Lower leg skin (tissue), 4 donors: Measurements from ENCODE around the gene RNF213. TPM values are rescaled to one million over a fixed set of nuclear protein-coding genes. Genes with fewer than 3 reads are reported as not detected.

Source experiments
- DNase-seq, 2 donors: peaks; one replicate each; pipeline ENCODE4 v3.0.0-alpha.2; 2019; ENCODE audit warnings: low spot score in 2 of 2
- H3K4me3 ChIP-seq: fragments of 200-600 bp; sonication (generic); 2 replicates; pipeline ENCODE4 v1.5.1; 2017; ENCODE audit warnings: mild to moderate bottlenecking, low read depth; ENCODE audit not compliant: poor library complexity, severe bottlenecking
- CTCF ChIP-seq, 3 donors: fragments of 450-650 bp; IDR thresholded peaks; one replicate each; pipeline ENCODE4 v1.5.1; 2016; ENCODE audit warnings: antibody characterized with exemption in 3 of 3, mild to moderate bottlenecking in 3 of 3, moderate library complexity in 2 of 3
- POLR2A ChIP-seq, 2 donors: fragments of 450-650 bp; IDR thresholded peaks; one replicate each; pipeline ENCODE4 v1.6.1; 2016 to 2017; ENCODE audit warnings: antibody characterized with exemption in 2 of 2, mild to moderate bottlenecking in 1 of 2, moderate library complexity in 1 of 2
- WGBS, 2 donors: methylation state at CpG; one replicate each; pipeline ENCODE4 v1.1.5; 2018; 5-methylcytosine and 5-hydroxymethylcytosine counted together
- intact Hi-C: fragments of 100-400 bp; cut with DNase I; formaldehyde crosslinking; loops from one replicate; pipeline ENCODE4 v1.15.0; 2023; ENCODE audit warnings: low total_unique reads
- total RNA-seq, 4 donors: library from RNA; depleted of rRNA; stranded (reverse); fragments of >200 nt; gene quantifications; one replicate each; pipeline ENCODE4 v1.1.0, GENCODE V29; 2016

Gene RNF213
- total RNA-seq, result 100 to 1,000 TPM in 1 of 4 donors, 10 to 100 TPM in 3; 48.4 to 103 (median 59.8) TPM

- intact Hi-C loops, result no loop called here
- peak in 1 of 2 donors; percentile 90 for DNase-seq
- 4% methylated on average over 4 of the region's 54 CpGs; no CpG with 5 or more reads in 1 of the 2 donors for WGBS, 2 donors
- peak within 1 kb of the TSS; percentile 96 for H3K4me3 ChIP-seq
- TF ChIP-seq POLR2A (IDR thresholded peaks at IDR 0.05) (peak in 1 of 2 donors; percentile 47), CTCF (IDR thresholded peaks at IDR 0.05) (no peak)
Measured at GRCh38 chr17:80260791-80261158, at the start of gene RNF213. RNF213 (plus strand) TSS chr17:80260852; CDS start chr17:80263682, 2,830 bp downstream.

DNA sequence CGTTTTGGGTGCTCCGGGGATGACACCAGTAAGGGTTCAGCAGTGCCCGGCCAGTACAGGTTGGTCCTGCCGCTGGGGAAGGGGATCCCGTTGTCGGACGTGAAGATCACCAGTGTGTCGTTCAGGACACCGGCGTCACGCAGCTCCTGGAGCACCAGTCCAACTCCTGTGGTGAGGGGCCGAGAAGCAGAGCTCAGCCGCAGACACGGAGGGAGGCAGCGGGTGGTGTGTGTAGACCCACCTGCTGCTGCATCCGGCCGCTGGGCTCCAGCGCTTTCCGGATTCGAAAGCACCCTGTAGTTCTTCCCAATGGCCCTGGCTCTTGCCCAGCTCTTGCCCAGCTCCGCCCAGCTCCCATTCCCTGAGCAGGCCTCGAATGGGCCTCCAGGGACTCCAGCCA is 48.5 kb upstream of the RNF213 start:
- TF ChIP-seq POLR2A (IDR thresholded peaks at IDR 0.05), result no peak
- no peak for TF ChIP-seq CTCF (IDR thresholded peaks at IDR 0.05)
- H3K4me3 ChIP-seq, result no peak overlapping the region
- no peak for DNase-seq
- intact Hi-C loops, result no loop called here
- 85 to 88% methylated on average over 22 of the region's 22 CpGs for WGBS, 2 donors

DNA sequence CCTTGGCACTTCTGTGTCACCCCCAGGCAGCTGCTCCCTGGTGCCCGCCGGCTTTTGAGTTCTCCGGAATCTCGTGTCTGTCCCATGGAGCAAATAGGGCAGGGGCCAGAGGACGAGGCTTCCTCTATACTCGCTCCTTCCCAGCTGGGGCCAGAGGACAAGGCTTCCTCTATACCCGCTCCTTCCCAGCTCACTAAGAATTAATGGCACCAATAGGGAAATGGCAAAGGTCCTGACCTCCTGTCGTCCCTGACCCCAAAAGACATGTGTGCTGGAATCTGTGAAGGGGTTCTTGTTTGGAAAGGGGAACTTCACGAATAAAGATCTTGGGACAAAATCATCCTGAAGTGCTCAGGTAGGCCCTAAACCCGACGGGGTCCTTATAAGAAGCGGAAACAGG is 48.1 kb upstream of the RNF213 start:
- H3K4me3 ChIP-seq, result no peak overlapping the region
- TF ChIP-seq POLR2A (IDR thresholded peaks at IDR 0.05), result no peak
- TF ChIP-seq CTCF (IDR thresholded peaks at IDR 0.05), result no peak
- no peak for DNase-seq
- 84 to 87% methylated on average over 12 of the region's 12 CpGs for WGBS, 2 donors
- intact Hi-C loops, result no loop called here

DNA sequence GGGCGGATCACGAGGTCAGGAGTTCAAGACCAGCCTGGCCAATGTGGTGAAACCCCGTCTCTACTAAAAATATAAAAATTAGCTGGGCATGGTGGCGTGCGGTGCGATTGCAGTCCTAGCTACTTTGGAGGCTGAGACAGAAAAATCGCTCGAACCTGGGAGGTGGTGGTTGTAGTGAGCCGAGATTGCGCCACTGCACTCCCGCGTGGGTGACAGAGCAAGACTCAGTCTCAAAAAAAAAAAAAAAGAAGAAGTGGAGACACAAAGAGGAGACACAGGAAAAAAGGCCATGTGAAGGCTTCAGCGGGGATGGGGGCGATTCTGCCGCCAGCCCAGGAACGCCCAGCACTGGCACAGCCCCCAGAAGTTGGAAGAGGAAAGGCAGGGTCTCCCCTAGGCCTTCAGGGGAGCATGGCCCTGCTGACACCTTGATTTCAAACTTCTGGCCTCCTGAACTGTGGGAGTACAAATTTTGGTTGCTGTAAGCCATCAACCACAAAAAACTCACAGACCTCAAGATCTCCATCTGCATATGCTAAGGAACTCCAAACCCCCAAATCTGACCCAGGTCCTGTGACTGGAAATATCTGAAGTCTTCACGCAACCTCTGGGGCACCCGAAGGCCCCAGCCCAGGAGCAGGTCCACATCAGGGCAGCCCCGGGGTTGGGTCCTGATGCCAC is 47.5 kb upstream of the RNF213 start:
- no peak for TF ChIP-seq CTCF (IDR thresholded peaks at IDR 0.05)
- no peak for TF ChIP-seq POLR2A (IDR thresholded peaks at IDR 0.05)
- intact Hi-C loops, result no loop called here
- no peak overlapping the region for H3K4me3 ChIP-seq
- DNase-seq, result no peak
- WGBS, 2 donors, result 80 to 84% methylated on average over 17 to 19 of the region's 19 CpGs

DNA sequence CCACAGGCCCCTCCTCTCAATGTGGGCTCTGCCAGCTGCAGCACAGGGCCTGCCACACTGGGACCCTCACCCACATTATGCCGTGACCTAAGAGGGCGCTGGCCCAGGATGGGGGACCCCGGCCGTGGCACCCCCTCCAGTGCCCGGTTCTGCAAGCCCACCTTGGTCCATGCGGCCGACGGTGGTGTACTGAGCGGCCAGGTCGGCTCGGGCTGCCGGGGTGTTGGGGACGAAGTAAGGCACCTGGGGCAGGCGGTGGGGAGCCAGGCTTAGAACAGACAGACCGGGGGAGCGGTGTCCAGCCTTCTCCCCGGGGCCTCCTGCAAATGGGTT is 47.0 kb upstream of the RNF213 start:
- whole genome bisulfite sequencing, 2 donors, result 95 to 97% methylated on average over 16 to 17 of the region's 17 CpGs
- no peak overlapping the region for H3K4me3 ChIP-seq
- no peak for DNase-seq
- intact Hi-C loops, result no loop called here
- no peak for TF ChIP-seq POLR2A (IDR thresholded peaks at IDR 0.05)
- TF ChIP-seq CTCF (IDR thresholded peaks at IDR 0.05), result no peak
